ENCODE measurements around the gene RETSAT.
"Not testable (repeated sequence)": the region's sequence is repeated elsewhere in the genome, so short reads cannot be mapped to it uniquely, and the experiment has no call there.

The RETSAT gene

DNA sequence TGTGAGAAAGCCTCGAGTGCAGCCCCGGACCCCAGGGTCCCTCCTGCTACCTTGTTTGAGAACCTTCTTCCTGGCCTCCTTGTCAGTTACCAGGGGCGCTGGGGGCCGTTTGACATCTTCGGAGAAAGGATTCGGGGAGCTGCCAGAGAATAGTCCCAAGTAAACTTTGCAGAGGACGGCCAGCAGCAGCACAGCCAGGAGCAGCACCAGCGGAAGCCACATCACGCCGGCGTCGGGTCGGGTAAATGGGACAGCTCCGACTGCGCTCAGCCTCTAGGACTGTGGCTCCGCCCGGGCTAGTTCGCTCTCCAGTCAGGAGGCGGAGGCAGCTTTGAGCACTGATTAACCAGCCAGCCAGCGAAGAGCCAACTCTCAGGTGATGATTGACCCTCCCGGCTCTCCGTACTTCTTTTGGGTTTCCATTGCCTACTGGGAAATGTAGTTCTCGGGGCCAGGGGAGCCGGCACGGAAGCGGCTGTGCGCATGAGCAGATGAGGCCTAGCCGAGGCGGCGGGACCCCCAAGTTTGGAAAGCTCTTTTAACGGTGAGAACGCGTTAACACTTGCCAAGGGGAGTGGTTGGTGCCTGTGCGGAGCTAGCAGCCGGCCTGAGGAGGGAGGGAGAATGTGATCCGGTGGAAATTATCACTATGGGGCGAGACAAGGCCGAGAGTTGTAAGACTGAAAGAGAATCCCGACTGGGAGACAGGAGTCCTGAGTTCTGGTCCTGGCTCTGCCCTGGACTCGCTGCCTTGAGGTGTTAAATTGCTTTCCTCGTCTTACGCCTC is at the start of gene RETSAT, which contains the start of gene ELMOD3:
TSS of gene RETSAT (minus strand) at position 243 of the 787 bp plus-strand sequence. CDS start at position 222, 21 bp downstream.
TSS of gene ELMOD3 (plus strand) at position 484 of the 787 bp plus-strand sequence. CDS start 2,430 bp downstream, outside the sequence.
- DNase-seq (ENCODE audit: low read depth in 3 of 3) = peak; percentile 78 to 92 (median 92)

DNA sequence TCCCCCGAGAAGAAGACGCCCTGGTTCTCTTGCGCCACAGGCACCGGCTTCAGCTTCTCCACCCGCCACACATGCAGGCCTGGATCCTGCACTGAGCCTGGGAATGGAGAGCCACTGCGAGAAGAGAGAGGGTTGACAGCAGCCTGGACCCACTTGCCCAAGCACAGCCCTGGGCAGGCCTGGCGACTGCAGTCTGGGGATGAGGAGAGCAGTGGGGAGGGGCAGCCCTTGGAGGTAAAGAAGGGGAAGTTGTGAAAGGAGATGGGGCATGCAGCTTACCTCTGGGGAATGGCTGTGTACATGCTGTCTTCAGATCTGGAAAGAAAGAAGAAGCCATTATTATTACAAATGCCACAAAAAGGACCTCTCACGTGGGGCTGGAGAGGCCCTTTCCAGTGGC is 47.5 kb upstream of the RETSAT start:
- no peak for DNase-seq (ENCODE audit: low read depth in 3 of 3)

DNA sequence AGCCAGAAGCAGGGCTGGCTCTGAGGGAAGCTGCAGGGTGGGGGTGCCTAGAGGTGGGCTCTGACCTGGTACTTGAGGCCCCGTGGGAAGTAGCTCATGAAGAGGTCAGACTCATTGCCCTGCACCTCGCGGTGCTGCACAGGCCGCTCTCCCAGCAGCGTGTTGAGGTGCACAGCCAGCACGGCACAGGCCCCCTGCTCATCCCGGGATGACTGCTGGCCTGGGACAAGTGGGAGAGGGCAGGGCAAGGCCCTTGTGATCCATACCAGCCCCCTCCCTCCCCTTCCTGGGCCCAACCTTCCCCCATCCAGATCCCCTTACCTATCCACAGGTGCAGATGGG is 47.1 kb upstream of the RETSAT start:
- DNase-seq (ENCODE audit: low read depth in 3 of 3) = no peak

DNA sequence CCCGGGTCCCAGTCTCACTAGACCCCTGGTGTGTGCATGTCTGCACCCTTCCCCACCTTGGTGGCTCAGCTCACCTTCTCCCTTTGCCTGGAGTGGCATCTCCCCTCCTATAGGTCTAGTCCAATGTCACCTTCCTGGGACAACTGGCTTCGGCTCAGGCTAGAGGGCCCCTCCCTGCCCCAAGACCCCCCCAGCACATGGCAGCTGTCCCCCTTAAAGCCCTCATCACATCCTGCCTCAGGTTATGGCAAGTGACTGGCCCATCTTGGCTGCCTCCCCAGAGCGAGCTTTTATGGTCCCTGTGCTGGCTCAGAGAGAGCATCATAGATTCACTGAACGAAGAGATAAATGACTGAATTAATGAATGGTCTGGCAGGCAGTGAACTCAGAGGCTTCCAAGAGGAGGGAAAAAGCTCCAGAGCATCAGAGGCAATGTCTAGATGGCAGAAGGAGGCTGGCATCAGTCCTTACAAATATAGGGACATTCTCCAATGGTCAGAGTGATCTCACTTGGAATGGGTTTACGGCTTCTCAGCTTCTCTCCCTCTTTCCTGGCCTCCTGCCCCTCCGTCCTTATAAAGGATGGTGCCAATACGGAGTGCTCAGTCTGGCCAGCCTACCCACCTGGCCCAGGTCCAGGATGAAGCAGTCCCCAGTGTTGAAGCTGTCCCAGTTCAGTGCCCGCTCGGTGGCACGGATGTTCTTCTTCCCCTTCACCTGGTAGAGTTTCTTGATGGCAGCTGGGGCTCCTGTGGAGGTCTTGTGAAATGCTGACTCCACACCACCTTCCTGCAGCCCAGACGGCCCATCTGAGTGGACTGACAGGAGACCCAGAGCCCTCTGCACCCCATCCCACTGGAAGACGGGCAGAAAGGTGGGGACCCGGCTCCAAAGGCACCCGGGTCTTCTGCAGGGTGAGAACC is 46.5 kb upstream of the RETSAT start:
- no peak for DNase-seq (ENCODE audit: low read depth in 3 of 3)

DNA sequence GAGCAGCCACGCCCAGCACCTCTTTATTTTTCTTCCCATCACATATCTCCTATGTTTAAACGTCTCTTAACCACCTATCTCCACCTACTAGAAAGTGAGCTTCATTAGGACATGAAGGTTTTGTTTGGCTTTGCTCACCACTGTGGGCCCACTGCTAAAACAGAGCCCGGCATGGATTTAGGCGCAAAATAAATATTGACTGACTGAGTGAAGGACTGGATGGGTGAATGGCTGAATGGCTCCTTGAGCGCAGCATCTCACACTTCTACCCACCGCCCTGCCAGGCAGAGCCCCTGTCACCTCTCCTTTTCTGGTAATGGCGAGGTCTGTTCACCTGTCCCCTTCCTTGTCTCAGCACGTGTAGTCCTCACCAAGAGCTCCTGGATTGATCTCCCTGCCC is 45.7 kb upstream of the RETSAT start:
- no peak for DNase-seq (ENCODE audit: low read depth in 3 of 3)

GRCh38 chr2:85399183-85399455 is 44.8 kb upstream of the RETSAT start:
- no peak for DNase-seq (ENCODE audit: low read depth in 3 of 3)

- DNase-seq (ENCODE audit: low read depth in 3 of 3) = no peak
Measured at GRCh38 chr2:85398426-85399182, 44.3 kb upstream of the RETSAT start.

- no peak for DNase-seq (ENCODE audit: low read depth in 3 of 3)
Measured at GRCh38 chr2:85397925-85398331, 43.6 kb upstream of the RETSAT start.

- DNase-seq (ENCODE audit: low read depth in 3 of 3) = no peak
Measured at GRCh38 chr2:85396531-85397470, 42.5 kb upstream of the RETSAT start.

- no peak for DNase-seq (ENCODE audit: low read depth in 3 of 3)
Measured at GRCh38 chr2:85395912-85396475, 41.7 kb upstream of the RETSAT start.

GRCh38 chr2:85394976-85395375 is 40.6 kb upstream of the RETSAT start:
- no peak for DNase-seq (ENCODE audit: low read depth in 3 of 3)

DNA sequence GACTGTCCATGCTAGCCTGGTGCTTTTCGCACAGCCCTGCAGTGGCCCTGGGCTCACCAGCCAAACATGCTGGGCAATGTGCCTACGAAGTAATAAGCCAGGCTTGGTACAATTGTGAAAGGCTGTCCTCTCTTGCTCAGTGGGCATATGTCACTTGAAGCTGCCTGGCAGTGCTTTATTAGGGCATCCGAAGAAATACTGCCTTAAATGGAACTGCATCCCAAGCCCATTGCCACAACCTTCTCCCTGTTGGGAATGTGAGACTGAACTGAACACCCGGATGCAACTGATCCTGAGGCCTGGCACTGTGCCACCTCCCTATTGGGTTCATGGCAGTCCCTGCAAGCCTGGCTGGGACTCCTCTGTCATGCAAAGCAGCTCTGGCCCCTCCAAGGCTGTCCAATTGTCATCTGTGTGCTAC is 39.9 kb upstream of the RETSAT start:
- no peak for DNase-seq (ENCODE audit: low read depth in 3 of 3)

DNA sequence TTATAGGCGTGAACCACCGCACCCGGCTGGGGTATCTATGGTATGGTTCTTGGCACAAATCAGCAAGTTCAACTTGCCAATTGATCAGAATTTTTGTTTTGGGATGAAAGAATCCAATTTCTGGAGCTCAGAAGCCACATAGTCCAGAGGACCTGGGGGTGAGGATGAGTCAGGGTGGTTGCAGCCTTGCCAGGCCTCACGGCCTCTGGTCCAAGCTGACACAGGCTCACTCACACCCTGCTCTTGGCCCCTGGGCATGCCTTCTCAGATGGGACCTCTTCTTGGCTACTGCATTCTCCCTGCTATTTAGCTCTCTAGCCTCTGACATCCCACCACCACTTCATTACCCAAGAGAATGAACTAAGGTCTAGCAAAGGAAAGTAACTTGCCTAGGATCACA is 39.5 kb upstream of the RETSAT start:
- no peak for DNase-seq (ENCODE audit: low read depth in 3 of 3)

- peak; percentile 54 to 58 (median 57) for DNase-seq (ENCODE audit: low read depth in 3 of 3)
Measured at GRCh38 chr2:85390941-85391669, 36.8 kb upstream of the RETSAT start.

- no peak for DNase-seq (ENCODE audit: low read depth in 3 of 3)
Measured at GRCh38 chr2:85388878-85389538, 34.7 kb upstream of the RETSAT start.

- DNase-seq (ENCODE audit: low read depth in 3 of 3) = no peak
Measured at GRCh38 chr2:85387754-85388153, 33.4 kb upstream of the RETSAT start.

DNA sequence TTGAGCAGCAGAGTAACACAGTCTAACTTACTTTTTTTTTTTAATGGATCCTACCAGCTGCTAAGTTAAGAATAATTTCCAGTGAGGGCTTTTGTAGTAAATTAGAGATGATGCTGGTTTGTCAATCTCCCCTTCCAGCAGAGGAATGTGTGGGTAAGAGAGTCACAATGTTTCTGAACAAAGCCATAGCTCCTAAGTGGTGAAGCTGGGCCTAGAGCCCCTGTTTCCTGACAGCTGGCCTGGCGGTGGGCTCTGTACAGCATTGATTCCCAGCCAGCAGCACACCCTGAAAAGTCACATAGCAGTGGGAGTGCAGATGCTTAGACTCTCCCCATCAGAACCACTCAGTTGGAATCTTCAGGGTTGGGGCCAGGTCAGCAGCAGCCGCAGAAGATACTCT is 31.4 kb upstream of the RETSAT start:
- no peak for DNase-seq (ENCODE audit: low read depth in 3 of 3)

DNA sequence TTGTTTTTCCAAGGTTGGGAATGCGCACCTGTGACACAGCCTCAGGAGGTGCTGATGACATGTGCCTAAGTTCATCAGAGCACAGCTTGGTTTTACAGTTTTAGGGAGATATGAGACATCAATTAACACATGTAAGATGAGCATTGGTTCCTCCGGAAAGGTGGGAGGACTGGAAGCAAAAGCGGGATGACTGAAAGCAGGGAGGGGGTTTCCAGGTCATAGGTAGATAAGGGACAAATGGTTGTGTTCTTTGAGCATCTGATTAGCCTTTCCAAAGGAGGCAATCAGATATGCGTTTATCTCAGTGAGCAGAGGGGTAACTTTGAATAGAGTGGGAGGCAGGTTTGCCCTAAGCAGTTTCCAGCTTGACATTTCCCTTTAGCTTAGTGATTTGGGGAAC is 29.5 kb upstream of the RETSAT start:
- DNase-seq (ENCODE audit: low read depth in 3 of 3) = no peak

GRCh38 chr2:85383151-85383550 is 28.8 kb upstream of the RETSAT start:
- DNase-seq (ENCODE audit: low read depth in 3 of 3) = not testable (repeated sequence)
